Hippocampal formation (tissue), 2 donors: Measurements from ENCODE around the gene MRPS2.
"Not testable (repeated sequence)": the region's sequence is repeated elsewhere in the genome, so short reads cannot be mapped to it uniquely, and the experiment has no call there.

Source experiments
- DNase-seq, 2 donors: peaks; one replicate each; lab custom pipeline; 2025; lab: John Stamatoyannopoulos, UW

Gene MRPS2

DNA sequence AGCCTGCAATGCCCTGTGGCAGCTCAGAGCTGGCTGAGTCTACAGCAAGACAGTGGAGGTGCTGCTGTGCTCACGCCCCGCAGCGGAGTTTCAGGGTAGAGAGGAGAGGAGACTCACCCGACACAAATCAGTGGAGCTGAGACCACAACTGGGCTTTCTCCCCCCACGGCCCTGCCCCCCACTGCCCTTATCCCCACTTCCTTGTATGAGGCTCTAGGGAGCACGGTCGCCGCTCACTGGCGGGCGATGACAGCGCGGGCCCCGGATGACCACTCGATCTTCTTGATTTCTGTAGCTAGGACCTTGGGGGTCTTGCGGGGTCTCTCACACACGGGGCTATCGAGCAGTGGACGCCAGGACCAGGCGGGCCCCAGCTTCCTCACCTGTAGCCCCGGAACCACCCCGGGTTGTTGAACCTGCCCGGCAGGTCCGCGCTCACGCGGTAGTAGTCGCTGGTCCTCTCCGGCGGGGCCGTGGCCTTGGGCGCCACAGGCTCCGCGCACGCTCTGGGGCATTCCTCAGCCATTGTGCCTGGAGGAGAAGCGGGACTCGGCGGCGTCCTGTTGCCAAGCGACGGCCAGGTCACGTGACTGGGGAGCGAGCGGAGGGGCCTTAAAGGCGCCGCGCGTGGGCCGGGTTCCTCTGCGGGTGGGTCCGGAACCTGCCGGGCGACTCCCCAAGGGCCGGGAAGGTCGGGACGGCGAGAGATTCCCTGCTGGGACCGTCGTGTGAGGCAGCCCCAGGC lies 984 bp upstream of the MRPS2 start:
- DNase-seq: peak; percentile 80 to 91

DNA sequence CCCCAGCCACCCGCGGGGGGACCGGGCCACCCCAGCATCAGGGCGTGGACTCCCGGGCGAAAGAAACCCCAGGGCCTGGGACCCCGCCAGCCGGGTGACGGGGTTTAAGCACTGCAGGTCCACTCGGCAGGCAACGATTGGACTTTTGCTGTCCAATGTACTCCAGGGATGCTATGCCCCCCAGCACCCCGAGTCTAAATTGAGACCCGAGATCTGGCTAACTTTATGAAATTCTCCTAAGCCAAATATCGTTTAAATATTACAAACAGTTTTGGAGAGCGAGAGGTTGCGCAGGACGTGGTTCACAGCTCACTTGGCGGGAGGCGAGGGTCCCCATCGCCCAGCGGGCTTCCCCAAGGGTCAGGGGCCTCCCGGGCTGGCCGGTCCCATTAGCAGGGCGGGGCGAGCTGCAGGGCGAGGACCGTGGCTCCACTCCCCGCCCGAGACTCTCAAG lies 384 bp upstream of the MRPS2 start:
- DNase-seq: no peak

DNA sequence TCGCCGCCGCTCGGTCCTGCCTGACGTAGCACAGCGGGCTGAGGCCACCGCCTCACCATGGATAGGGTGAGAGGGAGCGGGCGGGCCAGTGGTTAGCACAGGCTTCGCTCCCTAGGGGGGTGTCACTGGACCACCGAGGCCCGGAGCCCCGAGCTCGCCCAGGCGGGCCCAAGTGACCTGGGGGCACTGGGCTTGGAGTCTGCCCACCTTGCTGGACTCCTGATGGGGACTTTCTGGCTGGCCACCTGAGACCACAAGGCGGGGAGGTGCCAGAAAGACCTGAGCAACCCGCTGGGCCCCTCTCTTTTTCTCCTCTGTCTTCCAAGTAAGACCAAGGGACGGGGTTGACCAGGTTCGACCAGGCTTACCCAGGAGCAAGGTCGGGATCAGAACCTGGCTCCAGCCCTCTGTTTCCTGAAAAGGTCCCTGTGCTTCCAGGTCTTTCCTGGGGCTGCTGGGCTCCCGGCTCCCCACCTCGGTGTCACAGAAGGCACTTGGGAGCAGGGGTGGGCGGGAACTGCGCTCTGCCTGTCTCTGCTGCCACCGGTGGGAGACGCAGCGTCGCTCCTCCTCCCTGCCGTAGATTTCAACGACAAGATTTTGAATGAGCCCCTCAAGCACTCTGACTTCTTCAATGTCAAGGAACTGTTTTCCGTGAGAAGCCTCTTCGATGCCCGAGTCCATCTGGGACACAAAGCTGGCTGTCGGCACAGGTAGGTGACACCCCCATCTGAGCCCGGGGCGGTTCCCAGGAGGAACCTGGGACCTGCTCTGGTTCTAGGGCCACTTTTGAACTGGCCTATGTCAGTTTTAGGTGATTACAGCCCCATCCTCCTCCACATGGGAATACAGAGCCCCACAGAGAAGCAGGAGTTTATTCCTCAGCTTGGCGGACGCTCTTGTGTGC lies 1.0 kb downstream of the MRPS2 start:
- DNase-seq: no peak

DNA sequence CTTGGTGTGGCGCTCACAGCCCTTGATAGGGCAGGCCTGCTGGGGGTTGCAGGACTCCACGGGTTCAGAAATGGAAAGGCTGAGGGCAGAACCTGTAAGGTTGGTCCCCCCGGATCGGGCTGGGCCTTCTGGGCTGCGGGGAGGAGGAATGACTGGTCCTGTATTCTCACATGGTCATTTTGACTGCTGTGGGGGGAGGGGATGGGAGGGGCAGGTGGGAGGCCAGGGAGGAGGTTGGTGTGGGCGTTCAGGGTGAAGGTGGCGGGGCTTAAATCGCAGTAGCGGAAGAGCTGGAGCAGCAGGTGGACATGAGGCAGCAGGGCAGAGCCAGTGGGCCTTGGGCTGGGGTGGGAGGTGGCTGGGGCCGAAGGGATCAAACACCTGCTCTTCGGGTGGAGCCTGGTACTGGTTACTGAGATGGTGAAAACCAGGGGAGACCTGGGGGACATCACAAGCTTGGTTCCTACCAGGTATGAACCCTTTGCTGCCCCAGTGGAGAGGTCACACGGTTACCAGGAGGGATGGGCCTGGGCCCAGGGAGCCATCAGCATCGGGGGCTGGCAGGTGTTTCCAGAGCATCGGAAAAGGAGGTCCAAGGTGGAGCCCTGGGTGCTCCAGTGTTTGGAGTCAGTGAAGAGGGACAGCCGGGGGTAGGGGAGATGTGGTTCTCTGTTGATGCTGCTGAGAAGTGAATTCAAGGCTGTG lies 1.8 kb downstream of the MRPS2 start:
- DNase-seq: no peak

DNA sequence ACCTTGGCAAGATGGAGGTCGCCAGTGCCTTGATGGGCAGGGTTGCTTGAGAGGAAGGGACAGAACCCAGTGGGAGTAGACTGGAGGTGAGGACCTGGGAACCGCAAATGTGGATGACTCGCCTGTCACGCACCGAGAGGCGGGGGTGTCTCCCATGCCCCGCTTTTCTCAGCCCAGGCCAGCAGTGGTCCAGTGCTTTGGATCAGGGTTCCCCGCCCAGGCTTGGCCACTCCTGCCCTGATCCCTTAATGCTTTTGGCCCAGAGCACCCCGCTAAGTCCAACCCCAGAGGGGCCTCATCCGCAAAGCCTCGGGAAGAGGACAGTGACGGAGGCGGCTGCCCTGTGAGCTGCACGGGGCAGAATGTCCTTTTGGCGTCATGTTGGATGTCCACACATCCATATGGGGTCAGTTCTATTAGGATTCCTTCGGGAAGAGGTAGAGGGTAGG lies 2.4 kb downstream of the MRPS2 start:
- no peak for DNase-seq

DNA sequence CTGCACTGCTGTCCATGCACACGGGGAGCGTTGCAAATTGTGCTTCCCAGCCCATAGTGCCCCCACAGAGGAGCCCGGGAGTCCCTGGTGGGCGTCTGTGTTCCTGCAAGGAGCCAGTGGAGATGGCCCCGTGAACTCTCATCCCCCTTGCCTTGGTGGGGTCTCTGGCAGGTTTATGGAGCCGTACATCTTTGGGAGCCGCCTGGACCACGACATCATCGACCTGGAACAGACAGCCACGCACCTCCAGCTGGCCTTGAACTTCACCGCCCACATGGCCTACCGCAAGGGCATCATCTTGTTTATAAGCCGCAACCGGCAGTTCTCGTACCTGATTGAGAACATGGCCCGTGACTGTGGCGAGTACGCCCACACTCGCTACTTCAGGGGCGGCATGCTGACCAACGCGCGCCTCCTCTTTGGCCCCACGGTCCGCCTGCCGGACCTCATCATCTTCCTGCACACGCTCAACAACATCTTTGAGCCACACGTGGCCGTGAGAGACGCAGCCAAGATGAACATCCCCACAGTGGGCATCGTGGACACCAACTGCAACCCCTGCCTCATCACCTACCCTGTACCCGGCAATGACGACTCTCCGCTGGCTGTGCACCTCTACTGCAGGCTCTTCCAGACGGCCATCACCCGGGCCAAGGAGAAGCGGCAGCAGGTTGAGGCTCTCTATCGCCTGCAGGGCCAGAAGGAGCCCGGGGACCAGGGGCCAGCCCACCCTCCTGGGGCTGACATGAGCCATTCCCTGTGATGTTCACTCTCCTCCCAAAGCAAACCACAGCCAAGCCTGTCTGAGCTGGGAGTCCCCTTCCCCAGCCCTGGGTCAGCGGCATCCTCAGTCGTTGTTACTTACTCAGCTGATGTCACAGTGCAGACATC lies 3.1 kb downstream of the MRPS2 start:
- DNase-seq: no peak

DNA sequence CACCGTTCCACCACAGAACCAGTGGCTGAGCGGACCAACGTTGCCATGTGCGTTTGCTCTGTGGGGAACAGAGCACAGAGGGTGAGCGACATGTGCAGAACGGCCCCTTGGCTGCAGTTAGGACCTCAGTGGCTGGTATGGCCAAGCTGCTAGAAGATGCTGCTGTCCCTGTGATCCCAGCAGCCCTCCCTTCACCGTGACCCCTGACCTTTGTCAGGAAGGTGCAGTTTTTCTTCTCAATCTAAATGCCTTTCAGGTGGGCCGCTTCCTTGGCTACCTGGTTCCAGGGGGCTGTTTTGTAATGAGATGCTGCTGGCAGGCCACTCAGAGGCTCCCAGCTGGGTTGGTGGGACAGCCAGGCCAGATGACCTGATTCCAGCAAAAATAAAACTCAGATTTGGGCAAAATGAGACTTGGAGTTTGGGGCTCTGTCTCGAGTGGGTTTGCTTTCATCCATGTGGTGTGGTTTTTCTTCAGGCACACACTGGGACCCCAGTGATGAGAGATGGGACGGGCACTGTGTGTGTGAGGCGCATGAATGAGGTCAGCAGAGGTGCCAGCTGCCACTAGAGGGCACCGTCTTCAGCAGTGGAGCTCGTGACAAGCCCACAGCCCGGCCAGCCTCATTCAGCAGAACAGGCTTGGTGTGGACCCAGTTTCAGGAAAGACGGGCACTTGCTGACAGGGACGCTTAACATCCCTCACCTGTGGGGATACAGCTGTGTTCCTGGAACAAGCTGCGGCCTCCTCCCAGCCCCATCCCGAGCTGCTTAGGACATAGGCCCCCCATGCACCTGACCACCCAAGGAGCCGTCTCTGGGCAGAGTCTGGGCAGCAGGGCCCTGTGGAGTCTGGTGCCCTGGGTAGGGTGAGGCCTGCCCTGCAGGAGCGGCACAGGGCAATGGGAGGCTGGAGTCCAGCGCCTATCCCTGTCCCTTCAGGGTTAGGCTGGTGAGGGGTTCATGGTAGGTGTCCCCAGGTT lies 4.1 kb downstream of the MRPS2 start:
- DNase-seq: peak; percentile 24 to 36

DNA sequence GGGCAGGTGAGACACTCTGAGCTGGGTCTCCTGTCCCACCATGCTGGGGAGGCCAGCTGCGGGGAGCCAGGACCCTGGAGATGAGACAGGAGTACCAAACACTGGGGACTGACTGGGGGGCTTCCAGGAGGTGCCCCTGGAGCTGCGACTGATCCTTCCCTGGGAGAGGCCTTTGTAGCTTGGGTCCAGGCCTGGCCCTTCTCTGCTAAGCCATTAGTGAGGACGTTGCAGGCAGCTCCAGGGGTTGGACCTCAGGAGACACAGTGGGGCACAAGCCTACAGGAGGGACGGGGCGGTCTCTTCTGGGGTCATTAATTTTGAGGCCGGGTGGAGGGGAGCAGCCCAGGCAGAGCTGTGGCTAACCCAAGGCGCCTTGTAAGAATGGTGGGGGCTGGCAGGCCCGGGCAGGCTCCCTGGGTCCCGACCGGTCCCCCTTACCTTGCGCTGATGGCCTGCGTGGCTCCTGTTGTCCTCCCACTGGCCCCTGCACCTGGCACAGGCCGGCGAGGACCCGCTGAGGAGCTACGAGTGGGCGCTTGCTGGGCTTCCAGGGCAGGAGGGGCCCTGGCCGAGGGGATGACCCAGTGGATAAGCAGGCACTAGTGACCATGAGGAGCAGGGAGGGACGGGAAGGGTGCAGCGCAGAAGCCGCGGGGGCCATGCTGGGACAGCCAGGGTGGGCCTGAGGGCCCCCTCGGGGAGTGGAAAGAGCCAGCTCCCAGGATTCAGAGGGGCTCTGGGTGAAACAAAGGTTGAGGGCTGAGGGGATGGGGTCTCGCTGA lies 5.1 kb downstream of the MRPS2 start:
- DNase-seq: no peak

DNA sequence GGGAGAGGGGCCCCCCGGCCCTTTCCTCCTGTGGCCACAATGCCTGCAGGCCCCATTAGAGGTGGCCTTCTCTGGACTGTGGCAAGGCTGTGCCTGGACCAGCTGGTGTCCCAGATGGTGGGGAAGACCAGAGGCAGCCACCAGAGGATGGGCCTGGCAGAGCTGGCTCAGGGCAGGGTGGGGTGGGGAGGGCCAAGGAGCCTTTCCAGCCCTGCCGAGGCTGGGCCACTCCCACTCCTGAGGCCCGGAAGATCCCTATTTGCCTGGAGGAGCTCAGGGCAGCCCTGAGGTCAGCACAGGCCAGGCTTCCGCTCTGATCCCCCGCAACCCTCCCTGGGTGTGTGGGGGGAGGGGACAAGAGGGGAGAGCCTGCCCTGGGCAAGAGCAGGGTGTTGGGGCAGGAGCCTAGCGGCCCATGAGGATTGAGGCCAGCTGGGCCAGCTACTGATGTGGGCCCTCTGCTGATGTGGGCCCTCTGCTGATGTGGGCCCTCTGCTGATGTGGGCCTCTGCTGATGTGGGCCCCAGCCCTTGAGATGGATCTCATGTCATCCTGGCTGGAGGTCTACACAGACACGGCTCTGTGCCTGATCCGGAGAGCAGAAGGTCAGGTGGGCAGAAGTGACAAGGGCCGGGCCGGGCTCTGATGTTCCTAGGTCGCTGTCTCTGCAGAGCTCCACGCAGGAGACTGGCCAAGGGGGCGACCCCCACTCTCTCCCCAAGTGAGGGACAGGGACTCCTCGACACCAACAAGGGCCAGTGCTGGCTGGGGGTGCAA lies 6.0 kb downstream of the MRPS2 start:
- no peak for DNase-seq

DNA sequence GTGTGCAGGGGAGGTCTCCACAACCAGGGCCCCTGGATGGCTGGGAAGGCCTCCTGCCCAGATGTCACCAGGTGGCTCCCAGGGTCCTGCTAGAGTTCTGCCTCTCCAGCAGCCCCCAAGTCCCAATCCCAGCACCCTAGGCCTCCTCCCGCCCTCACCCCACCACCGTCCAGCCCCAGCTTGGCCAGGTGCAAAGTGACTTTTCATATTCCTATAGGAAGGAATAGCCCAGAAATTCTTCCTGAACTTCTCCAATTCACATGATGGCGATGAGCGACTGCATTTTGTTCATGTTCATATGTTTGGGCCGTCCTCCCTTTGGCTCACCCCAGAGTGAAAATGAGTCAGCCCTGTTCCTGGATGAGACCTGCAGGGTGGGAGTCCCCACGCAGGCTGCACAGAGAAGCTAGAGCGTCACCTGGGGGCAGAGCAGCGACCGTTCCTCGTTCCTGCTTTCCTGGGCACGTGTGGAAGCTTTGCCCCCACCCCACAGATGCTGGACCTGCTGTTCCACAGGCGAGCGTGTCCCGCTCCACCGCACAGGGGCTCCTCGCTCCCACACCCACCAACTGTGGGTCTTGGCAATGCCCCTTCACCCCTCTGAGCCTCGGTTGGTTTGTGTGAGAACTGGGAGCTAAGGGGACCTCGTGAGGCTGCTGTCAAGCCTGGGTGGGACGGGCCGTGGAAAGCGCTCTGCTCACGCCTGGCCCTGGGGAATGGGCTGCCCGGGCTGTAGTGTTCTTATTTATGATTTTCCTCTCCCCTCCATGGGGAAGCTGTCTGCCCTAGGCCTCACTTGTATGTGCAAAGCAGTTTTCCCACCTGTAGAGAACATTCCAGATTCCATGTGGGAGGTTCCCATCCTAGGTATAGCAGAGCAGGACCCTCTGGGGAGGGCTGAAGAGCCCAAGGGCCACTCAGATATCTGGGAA lies 6.9 kb downstream of the MRPS2 start:
- no peak for DNase-seq

DNA sequence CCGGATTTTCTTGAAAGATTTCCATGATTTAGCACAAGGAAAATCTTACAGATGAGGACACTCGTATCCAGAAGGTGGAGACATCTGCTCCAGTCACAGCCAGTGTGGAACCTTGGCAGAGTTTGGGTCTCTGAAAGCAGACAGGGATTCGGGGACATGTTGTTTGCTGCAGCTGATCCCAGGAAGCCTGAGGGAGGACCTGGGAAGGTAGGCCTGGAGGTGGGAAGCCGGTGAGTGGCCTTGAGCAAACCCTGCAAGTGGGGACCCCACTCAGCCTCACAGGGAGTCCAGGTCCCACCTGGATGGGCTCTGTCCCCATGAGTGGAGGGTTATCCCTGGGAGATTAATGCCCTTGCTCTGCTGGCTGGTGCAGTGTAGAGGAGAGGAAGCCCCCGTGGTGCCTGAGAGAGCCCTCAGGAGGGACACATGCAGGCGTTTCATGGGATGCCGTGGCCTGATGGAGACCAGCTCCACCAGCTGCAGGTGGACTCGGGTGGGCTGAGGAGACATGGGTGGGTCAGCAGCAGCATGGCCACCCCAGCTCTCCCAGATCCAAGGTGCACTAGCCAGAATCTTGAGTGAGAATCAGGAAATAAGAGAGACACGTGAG lies 7.8 kb downstream of the MRPS2 start:
- no peak for DNase-seq

DNA sequence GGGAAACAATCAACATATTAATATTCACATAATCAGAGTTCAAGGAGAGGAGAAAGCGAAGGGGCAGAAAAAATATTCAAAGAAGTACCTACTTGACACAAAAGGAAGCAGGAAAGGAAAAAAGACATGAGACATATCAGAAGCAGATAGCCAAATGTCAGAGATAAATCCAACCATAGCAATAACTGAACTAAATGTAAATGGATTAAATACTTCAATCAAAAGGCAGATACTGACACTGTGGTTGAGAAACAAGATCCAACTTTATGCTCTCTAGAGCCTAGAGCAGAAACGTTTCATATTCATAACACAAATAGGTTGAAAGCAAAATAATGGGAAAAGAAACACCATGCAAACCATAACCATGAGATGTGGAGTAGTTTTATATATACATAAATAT lies 9.0 kb downstream of the MRPS2 start:
- no peak for DNase-seq

DNA sequence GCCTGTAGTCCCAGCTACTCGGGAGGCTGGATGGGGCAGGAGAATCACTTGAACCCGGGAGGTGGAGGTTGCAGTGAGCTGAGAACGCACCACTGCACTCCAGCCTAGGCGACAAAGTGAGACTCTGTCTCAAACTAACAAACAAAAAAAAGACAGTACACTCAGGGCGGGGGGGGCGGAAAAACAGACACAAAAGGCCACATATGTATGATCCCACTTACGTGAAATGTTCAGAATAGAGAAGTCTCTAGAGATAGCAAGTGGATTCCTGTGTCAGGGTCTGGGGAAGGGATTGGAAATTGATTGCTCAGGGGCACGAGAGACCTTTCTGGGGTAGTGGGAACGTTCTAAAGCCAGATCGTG lies 11.7 kb downstream of the MRPS2 start:
- DNase-seq: no peak

DNA sequence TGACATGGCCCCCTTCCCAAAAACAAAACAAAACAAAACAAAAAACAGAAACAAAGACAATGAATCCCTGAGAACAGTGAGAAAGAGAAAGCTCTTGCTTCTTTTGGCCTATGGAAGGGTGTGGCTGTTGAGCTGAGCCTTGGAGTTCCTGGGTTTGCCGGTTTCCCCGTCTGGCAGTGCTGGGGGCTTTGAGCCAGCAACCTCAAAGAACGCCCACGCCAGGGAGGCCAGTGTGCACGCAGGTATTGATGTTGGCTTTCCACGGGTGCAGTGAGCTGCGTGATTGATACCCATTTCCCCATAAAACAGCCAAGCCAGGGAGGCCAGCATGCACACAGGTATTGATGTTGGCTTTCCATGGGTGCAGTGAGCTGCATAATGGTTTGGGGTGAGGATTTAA lies 12.4 kb downstream of the MRPS2 start:
- DNase-seq: no peak

DNA sequence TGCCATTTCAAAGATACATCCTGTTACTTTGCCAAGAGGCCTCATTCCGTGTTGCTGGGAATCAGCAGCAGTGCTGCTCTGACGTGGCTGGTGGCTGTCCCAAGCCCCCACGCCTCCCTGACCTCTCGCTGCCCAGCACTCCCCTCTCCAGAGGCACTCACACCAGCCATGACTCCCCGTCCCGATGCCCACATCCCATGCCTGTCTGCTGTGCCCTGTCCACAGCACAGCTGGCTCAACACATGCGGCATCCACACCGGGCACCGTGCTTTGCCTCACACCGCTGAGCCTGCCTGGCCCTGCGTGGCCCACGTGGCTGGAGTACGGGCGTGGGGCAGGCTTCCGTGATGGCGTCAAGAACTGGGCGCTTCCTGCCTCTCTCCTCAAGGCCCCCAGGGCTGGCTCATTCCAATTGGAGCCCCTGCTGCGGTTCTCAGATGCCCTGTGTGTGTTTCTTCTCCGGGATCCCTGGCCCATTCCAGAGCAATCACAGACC lies 12.9 kb downstream of the MRPS2 start:
- DNase-seq: no peak

DNA sequence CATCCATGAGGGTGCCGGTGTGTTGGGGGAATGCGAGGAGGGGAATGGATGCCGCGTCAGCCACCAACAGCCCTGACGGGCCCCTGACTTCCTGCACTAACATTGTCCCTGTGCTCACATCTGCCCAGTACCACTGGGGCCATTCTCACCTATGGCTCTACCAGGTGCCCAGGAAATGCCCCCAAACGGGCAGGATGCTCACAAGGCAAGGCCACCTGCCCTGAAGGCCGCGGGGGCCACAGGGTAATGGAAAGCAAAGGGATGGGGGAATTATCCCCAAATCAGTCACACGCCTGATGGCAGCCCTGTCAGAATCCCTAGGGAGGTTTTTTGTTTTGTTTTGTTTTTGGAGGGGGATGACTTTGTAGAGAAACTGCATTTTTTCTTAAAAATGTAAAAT lies 13.4 kb downstream of the MRPS2 start:
- DNase-seq: not testable (repeated sequence)
